GM12891 (cell line): Measurements from ENCODE around the gene TRPV5.

Experiments used
- DNase-seq: peaks from one replicate; pipeline ENCODE4 v3.0.0; 2011; ENCODE audit warnings: low spot score; ENCODE audit not compliant: insufficient read length
- FAIRE-seq: peaks from 2 replicates; lab custom pipeline; 2011; peaks lifted over from hg19 to GRCh38; lab: Jason Lieb, UNC
- PAX5 ChIP-seq: IDR thresholded peaks from 2 replicates; pipeline ENCODE4 v1.6.1; 2011; ENCODE audit warnings: low read length, moderate library complexity, mild to moderate bottlenecking; ENCODE audit not compliant: insufficient read depth, severe bottlenecking
- POLR2A ChIP-seq: IDR thresholded peaks from 2 replicates; pipeline ENCODE4 v1.6.1; 2011; ENCODE audit warnings: low read depth, low read length, control low read depth
- POLR2AphosphoS5 ChIP-seq: IDR thresholded peaks from 2 replicates; pipeline ENCODE4 v1.6.1; 2011; ENCODE audit warnings: low read depth, low read length, control low read depth
- POU2F2 ChIP-seq: IDR thresholded peaks from 2 replicates; pipeline ENCODE4 v1.6.1; 2011; ENCODE audit warnings: low read depth, mild to moderate bottlenecking, control low read depth, low read length, moderate library complexity
- SPI1 ChIP-seq: IDR thresholded peaks from 2 replicates; pipeline ENCODE4 v1.6.1; 2011; ENCODE audit warnings: low read depth, low read length, control low read depth
- TAF1 ChIP-seq: IDR thresholded peaks from 2 replicates; pipeline ENCODE4 v1.6.1; 2011; ENCODE audit warnings: low read depth, low read length, control low read depth

TRPV5 gene

DNA sequence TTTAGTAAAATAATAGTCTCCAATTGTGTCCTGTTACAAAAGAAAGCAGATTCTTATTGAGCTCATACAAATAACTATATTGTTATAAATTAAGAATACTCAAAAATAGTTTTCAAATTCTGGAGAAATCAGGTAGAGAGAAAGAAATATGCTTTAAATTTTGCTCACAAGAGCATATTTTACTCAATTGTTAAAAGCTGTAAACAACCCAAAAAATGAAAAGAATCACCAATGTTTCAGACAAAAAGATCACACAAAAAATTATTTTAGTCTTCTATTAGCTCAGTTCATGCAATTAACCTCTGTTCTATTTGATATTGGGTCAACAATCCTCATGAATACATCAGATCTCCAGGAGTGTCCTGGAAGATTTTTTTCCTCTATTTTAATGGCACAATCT is 29.4 kb downstream of the TRPV5 start:
- FAIRE-seq, result no peak
- no peak for DNase-seq
- TF ChIP-seq POU2F2, result no peak
- TF ChIP-seq TAF1, result no peak
- TF ChIP-seq POLR2AphosphoS5, result no peak
- TF ChIP-seq SPI1, result no peak
- no peak for TF ChIP-seq POLR2A
- TF ChIP-seq PAX5, result no peak

DNA sequence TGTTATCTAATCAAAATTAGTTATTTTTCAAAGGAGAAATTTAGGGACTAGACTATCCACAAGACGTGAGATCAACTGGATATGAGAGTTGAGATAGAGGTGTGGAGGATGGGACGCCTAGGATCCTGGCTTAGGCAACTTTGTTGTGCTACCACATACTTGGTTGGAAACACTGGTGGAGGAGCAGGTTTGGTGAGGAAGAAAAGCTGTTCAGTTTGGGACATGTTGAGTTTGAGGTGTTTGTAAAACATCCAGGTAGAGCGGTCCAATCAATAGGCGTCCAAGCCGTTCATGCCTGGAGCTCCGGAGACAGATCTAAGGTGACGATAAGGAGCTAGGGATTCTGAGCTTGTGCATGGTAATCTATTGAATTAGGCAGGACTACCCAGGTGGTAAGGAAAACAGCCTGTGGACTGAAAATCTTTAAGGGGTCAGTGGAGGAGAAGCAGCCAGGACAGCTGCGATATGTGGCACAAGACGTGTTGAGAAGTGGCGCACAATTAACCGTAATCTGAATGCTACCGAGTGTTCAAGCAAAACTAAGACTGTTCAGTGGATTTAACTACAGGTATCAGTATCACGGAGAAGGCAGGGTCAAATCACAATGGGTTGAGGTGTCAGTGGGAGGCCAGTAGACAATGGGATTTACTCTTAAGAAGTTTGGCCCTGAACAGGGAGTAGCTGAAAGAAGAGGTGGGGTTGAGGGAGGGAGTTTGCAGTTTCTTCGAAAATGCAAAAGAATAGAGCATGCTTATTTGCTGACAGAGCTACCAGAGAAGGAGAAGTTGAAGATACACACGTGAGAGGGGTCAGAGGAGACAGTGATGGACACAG is 31.9 kb downstream of the TRPV5 start:
- DNase-seq (no peak), FAIRE-seq (no peak)
- TF ChIP-seq TAF1, result no peak
- TF ChIP-seq POU2F2, result no peak
- no peak for TF ChIP-seq POLR2A
- no peak for TF ChIP-seq PAX5
- no peak for TF ChIP-seq SPI1
- no peak for TF ChIP-seq POLR2AphosphoS5

DNA sequence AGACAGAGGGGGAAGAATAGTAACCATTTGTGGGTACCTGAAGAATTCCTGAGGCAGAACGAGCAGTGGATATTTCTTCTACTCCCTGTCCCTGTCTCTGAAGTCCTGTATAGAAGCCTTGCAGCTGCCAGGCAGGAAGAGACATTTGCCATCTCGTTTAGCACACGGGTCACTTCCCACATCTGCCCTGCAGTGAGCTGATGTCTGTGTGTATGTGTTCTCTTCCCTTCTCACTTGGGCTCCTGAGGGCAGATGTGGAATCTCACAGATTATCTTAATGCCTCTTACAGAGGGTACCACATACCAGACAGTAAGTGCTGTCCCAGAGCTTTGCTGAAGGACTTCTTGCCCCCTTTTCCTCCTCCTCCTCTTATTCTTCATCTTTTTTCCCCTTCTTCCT is 33.9 kb downstream of the TRPV5 start:
- TF ChIP-seq SPI1 (no peak), PAX5 (no peak), POU2F2 (no peak), TAF1 (no peak), POLR2A (no peak), POLR2AphosphoS5 (no peak)
- DNase-seq (no peak), FAIRE-seq (no peak)

DNA sequence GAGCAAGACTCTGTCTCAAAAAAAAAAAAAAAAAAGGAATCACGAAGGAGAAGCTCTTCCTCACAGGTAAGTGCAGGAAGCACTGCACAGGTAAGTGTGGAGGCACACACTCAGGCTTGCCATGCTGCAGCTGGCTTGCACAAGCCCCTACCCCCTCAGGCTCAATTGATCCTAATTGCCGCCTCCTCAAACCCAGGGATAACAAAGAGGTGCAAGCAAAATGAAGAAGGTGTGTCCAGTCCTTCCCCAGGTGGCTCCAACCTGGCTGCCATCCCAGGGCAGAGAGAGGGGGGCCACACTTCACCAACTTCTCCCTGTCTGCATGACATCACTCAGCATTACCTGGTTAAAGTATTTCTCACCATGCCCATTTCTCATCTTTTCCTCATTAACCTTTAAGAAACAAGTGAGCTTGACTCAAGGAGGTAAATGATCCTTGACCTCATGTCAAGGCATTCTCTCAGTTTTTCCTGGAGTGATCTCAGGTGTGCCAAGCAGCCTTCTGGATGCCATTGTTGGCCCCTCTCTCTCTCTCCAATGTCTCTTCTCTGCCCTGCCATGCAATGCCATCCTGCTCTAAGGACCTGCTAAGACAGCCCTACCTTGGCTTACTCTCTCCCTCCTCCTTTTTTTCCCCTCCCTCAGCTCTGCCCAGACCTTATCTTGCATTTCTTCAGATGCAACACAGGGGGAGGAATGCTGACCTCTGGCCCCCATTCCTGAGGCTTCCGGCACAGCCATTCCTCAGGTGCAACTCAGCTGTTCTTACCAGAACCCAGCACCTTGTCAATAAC is 35.0 kb downstream of the TRPV5 start:
- TF ChIP-seq POLR2A, result no peak
- no peak for TF ChIP-seq PAX5
- no peak for TF ChIP-seq SPI1
- TF ChIP-seq TAF1, result no peak
- TF ChIP-seq POLR2AphosphoS5, result no peak
- FAIRE-seq (no peak), DNase-seq (no peak)

DNA sequence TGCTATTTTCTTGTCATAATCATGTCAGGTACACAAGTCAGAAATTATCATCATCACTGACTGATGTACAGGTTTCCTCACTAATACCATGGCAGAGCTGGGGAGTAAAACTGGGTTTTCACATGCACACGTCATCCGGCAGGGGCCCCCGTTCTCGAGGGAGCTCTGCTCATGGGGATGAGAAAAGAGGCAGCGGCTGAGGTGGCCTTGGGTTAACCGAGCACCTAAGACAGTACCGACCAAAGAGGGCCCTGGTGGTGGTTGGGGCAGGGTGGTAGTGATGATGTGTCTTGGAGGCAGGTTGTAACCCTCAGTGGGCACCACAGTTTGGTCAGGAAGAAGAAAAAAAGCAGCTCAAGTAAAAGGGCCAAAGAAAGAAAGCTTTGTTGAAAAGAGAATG is 35.9 kb downstream of the TRPV5 start:
- DNase-seq (no peak), FAIRE-seq (no peak)
- TF ChIP-seq POU2F2 (no peak), PAX5 (no peak), TAF1 (no peak)

DNA sequence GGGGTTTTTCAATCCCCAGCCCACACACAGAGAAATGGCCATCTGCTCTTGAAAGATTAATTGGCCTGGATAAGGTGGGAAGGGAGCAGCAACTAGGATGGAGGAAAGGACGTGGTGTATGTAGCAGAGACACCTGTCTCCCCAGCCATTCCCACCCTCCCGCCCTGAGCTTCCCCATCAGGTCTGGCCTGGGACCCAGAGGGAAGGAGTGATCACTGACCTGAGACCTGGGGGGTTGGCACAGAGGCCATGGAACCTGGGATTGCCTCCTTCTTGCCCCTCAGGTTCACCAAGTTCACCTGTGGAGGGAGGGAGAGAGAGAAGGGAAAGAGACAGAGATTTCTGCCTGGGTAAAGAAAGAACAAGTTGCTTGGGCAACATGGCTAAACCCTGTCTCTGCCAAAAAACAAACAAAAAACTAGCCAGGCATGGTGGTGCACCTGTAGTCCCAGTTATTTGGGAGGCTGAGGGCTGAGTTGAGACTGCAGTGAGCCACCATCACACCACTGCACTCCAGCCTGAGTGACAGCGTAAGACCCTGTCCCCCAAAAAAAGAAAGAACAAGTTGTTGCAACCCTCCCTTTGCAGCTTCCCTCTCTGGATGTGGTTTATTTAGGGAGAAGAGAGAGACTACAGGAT is 36.7 kb downstream of the TRPV5 start:
- no peak for DNase-seq
- TF ChIP-seq SPI1 (no peak), PAX5 (no peak), POLR2AphosphoS5 (no peak), POU2F2 (no peak), POLR2A (no peak), TAF1 (no peak)
- FAIRE-seq, result no peak

DNA sequence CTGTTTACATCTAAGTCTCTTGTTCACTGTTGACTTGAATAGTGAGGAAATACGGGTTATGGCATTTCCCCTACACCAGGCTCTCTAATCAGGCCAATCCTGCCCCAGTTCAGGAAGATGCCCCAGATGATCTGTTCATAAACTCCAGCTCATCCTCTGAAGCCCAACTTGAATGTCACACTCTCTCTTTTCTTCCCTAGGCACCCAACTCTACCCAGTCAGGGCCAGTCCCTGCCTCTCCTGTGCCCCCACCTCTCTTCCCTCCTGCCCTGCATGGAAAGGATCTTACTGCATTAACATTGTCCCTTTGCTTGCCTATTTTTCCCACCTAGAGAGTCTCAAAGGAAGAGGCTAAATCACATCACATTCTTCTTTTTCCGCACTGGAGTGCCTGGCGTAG is 37.4 kb downstream of the TRPV5 start:
- no peak for DNase-seq
- no peak for FAIRE-seq
- no peak for TF ChIP-seq SPI1
- no peak for TF ChIP-seq TAF1
- TF ChIP-seq POU2F2, result no peak
- no peak for TF ChIP-seq POLR2A
- TF ChIP-seq POLR2AphosphoS5, result no peak
- no peak for TF ChIP-seq PAX5

DNA sequence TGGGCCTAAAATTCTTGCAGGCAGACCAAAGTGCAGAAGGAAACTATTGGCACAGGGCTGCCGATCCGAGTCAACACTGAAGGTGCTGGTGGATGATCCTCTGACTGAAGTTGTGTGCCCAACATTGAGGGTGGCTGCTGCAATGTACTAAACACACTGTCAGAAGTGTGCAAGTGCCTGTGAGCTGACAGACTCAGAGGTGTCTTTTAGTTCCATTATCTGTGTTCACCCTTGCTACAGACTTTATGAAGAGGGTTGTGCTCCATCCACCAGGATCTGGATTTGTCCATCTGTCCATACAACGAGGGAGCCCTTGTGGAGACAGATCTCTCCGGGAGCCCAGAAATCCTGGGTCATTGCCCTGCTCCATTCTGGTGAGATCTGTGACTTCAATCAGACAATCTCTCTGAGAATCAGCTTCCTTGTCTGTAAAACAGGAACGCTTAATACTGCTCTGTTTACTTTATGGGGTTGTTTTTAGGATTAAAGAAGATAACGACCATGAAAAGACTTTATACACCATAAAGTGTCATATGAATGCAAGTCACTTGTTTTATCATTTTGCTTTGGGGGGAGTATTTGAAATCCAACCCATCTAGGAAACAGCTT is 38.5 kb downstream of the TRPV5 start:
- TF ChIP-seq TAF1 (no peak), POU2F2 (no peak), SPI1 (no peak), PAX5 (no peak), POLR2A (no peak), POLR2AphosphoS5 (no peak)
- no peak for DNase-seq
- no peak for FAIRE-seq
